ENCODE measurements around the gene EDDM3A.
"Not testable (repeated sequence)": the region's sequence is repeated elsewhere in the genome, so short reads cannot be mapped to it uniquely, and the experiment has no call there.

EDDM3A gene, protein sequence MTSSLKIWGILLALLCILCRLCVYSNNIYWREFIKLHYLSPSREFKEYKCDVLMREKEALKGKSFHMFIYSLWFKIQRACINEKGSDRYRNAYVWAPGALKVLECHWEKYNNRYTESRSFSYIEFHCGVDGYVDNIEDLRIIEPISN

DNA sequence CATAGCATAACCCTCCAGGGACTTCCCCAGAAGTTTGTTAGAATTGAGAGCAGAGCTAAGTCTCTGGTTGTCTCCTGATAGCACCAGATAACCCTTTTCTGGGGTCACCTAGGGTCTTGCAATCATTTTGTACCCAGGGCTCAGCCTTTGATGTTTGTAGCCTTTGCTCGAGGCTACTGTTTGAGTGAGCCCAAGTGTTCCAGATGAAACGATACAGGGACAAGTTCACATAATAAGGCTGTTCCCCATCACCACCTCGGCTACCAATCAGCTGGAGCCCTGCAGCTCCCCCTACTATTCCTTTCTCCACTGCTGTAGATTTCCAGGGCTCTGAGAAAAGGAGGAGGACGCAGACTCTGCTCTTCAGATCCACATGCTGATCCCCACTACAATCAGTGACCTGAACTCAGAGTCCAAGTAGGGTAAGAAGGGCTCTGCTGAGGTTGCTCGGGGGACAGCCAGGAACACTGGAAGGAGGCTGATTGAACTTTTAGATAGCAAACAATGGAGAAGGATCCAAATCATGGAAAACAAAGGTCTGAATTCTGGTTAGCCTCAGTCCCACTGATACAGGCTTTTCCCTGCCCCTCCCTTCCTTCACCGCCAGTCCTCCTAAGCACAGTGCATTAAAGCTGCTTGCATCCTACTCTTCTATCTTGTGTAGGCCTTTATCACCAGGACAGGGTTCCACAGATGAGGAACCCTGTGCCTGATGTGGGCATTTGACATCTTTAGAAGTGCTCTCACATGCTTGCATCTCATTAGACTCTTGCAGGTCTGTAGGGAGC lies at the start of gene EDDM3A:
EDDM3A (plus strand) TSS at position 317 of the 788 bp plus-strand sequence. CDS start 1,694 bp downstream, outside the sequence.
- Histone ChIP-seq H3K9ac (ENCODE audit: low read length) (no peak within 1 kb of the TSS), H3K4me1 (ENCODE audit: control insufficient read depth, insufficient read depth, low read length) (no peaks in the 10 kb centered on the region), H3K4me3 (ENCODE audit: low read length) (no peak within 1 kb of the TSS)

GRCh38 chr14:20696764-20697163 lies 48.9 kb upstream of the EDDM3A start:
- no peaks in the 10 kb centered on the region for H3K9me3 ChIP-seq (ENCODE audit: control insufficient read depth, low read length)
- peaks cover 10% of the 10 kb centered on the region for H3K4me1 ChIP-seq (ENCODE audit: control insufficient read depth, insufficient read depth, low read length)
- no peak overlapping the region for H3K9ac ChIP-seq (ENCODE audit: low read length)
- no peak overlapping the region for H3K4me3 ChIP-seq (ENCODE audit: low read length)
- H3K27me3 ChIP-seq (ENCODE audit: control insufficient read depth, insufficient read depth, low read length) = no peaks in the 10 kb centered on the region
- H3K36me3 ChIP-seq (ENCODE audit: control insufficient read depth, insufficient read depth, low read length) = peaks cover 4% of the 10 kb centered on the region

More for the DNA sequence above, at the start of gene EDDM3A:
- no peaks in the 10 kb centered on the region for H3K9me3 ChIP-seq (ENCODE audit: control insufficient read depth, low read length)
- no peaks in the 10 kb centered on the region for H3K36me3 ChIP-seq (ENCODE audit: control insufficient read depth, insufficient read depth, low read length)
- no peaks in the 10 kb centered on the region for H3K27me3 ChIP-seq (ENCODE audit: control insufficient read depth, insufficient read depth, low read length)

DNA sequence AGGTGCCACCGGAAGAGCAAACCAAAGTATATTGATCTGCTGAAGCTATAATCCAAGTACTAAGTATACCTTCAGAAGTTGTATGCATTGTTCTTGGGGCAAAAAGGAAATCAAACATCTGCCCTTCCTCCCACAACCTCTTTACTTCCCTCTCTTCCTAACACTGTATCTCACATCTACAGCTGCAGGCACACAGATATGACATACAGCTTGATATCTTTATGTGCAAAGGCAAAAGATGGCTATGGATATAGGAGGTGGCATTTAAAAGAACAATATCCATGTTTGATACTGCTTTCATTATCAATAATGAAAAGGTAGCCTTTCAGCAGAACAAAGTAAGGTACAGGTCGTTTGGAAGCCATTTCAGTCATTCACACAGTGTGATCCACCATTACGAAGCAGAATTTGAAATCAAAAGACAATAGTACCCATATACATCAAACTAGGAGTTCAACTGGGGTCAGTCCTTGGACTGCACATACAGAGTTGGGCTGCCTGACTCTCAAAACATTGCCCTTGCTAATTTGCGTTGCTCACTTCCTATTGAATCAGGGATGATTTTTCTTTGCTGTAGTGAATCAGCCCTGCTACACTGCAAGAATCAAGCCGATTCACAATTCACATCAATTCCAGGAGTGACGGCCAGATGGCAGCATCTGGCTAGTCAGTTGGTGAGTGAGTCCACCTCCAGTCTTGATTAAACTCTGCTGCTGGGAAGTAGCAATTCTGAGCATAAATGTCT lies 48.2 kb upstream of the EDDM3A start:
- Histone ChIP-seq H3K4me3 (ENCODE audit: low read length) (no peak overlapping the region), H3K9ac (ENCODE audit: low read length) (no peak overlapping the region), H3K9me3 (ENCODE audit: control insufficient read depth, low read length) (no peaks in the 10 kb centered on the region), H3K36me3 (ENCODE audit: control insufficient read depth, insufficient read depth, low read length) (peaks cover 1% of the 10 kb centered on the region), H3K4me1 (ENCODE audit: control insufficient read depth, insufficient read depth, low read length) (peaks cover 10% of the 10 kb centered on the region), H3K27me3 (ENCODE audit: control insufficient read depth, insufficient read depth, low read length) (no peaks in the 10 kb centered on the region)

DNA sequence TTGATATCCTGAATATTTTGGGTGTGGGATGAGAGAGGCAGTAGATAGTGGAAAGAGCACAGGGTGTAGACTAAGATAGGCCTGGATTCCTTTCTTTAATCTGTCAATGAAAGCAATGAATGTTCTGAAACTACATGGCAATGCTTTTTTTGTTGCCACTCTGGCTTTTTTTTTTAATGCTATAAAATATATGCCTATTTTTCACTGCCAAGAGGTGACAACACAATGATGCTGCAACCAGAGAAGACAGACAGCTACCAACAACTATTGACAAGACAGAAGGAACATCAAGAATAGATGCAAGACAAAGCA lies 47.7 kb upstream of the EDDM3A start:
- H3K27me3 ChIP-seq (ENCODE audit: control insufficient read depth, insufficient read depth, low read length) = no peaks in the 10 kb centered on the region
- H3K9ac ChIP-seq (ENCODE audit: low read length) = no peak overlapping the region
- H3K4me1 ChIP-seq (ENCODE audit: control insufficient read depth, insufficient read depth, low read length) = peaks cover 10% of the 10 kb centered on the region
- H3K36me3 ChIP-seq (ENCODE audit: control insufficient read depth, insufficient read depth, low read length) = no peaks in the 10 kb centered on the region
- no peaks in the 10 kb centered on the region for H3K9me3 ChIP-seq (ENCODE audit: control insufficient read depth, low read length)
- H3K4me3 ChIP-seq (ENCODE audit: low read length) = no peak overlapping the region

GRCh38 chr14:20698934-20699333 lies 46.8 kb upstream of the EDDM3A start:
- Histone ChIP-seq H3K4me3 (ENCODE audit: low read length) (no peak overlapping the region), H3K36me3 (ENCODE audit: control insufficient read depth, insufficient read depth, low read length) (no peaks in the 10 kb centered on the region), H3K9ac (ENCODE audit: low read length) (no peak overlapping the region), H3K27me3 (ENCODE audit: control insufficient read depth, insufficient read depth, low read length) (no peaks in the 10 kb centered on the region), H3K4me1 (ENCODE audit: control insufficient read depth, insufficient read depth, low read length) (peaks cover 10% of the 10 kb centered on the region), H3K9me3 (ENCODE audit: control insufficient read depth, low read length) (no peaks in the 10 kb centered on the region)

GRCh38 chr14:20699931-20700330 lies 45.8 kb upstream of the EDDM3A start:
- H3K36me3 ChIP-seq (ENCODE audit: control insufficient read depth, insufficient read depth, low read length) = no peaks in the 10 kb centered on the region
- H3K4me3 ChIP-seq (ENCODE audit: low read length) = no peak overlapping the region
- H3K9ac ChIP-seq (ENCODE audit: low read length) = no peak overlapping the region
- peaks cover 10% of the 10 kb centered on the region for H3K4me1 ChIP-seq (ENCODE audit: control insufficient read depth, insufficient read depth, low read length)
- H3K9me3 ChIP-seq (ENCODE audit: control insufficient read depth, low read length) = no peaks in the 10 kb centered on the region
- H3K27me3 ChIP-seq (ENCODE audit: control insufficient read depth, insufficient read depth, low read length) = no peaks in the 10 kb centered on the region

DNA sequence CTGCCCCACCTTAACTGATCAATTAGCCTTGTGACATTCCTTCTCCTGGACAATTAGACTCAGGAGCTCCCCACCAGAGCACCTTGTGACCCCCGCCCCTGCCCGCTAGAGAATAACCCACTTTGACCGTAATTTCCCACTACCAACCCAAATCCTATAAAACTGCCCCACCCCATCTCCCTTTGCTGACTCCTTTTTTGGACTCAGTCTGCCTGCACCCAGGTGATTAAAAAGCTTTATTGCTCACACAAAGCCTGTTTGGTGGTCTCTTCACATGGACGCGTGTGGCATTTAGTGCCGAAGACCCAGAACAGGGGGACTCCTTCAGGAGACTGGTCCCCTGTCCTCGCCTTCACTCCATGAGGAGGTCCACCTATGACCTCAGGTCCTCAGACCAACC lies 44.7 kb upstream of the EDDM3A start:
- H3K27me3 ChIP-seq (ENCODE audit: control insufficient read depth, insufficient read depth, low read length); H3K9ac ChIP-seq (ENCODE audit: low read length); H3K4me3 ChIP-seq (ENCODE audit: low read length); H3K9me3 ChIP-seq (ENCODE audit: control insufficient read depth, low read length); H3K36me3 ChIP-seq (ENCODE audit: control insufficient read depth, insufficient read depth, low read length): not testable (repeated sequence)
- peaks cover 10% of the 10 kb centered on the region for H3K4me1 ChIP-seq (ENCODE audit: control insufficient read depth, insufficient read depth, low read length)

GRCh38 chr14:20706657-20707355 lies 38.9 kb upstream of the EDDM3A start:
- no peaks in the 10 kb centered on the region for H3K9me3 ChIP-seq (ENCODE audit: control insufficient read depth, low read length)
- no peak overlapping the region for H3K9ac ChIP-seq (ENCODE audit: low read length)
- H3K4me3 ChIP-seq (ENCODE audit: low read length) = no peak overlapping the region
- H3K36me3 ChIP-seq (ENCODE audit: control insufficient read depth, insufficient read depth, low read length) = no peaks in the 10 kb centered on the region
- peaks cover 23% of the 10 kb centered on the region for H3K4me1 ChIP-seq (ENCODE audit: control insufficient read depth, insufficient read depth, low read length)
- no peaks in the 10 kb centered on the region for H3K27me3 ChIP-seq (ENCODE audit: control insufficient read depth, insufficient read depth, low read length)

DNA sequence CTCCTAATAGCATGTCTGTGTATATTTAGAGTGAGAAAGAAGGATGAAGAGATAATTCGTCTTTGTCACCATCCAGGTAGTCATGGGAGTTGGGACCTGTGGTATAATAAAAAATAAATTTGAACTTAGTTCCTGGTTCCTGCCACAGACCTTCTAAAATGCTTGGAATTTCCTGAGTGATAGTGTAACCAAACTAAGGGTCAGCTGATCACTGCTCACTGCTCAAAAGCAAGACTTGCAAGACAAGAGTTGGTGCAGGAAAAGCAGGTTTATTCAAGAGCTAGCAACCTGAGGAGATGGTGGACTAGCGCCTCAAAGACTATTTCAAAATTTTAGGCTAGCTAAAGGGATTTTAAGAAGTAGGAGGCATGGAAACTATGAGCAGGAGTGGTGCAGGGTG lies 38.1 kb upstream of the EDDM3A start:
- Histone ChIP-seq H3K36me3 (ENCODE audit: control insufficient read depth, insufficient read depth, low read length) (no peaks in the 10 kb centered on the region), H3K4me1 (ENCODE audit: control insufficient read depth, insufficient read depth, low read length) (peaks cover 31% of the 10 kb centered on the region), H3K4me3 (ENCODE audit: low read length) (no peak overlapping the region), H3K27me3 (ENCODE audit: control insufficient read depth, insufficient read depth, low read length) (no peaks in the 10 kb centered on the region), H3K9ac (ENCODE audit: low read length) (no peak overlapping the region), H3K9me3 (ENCODE audit: control insufficient read depth, low read length) (no peaks in the 10 kb centered on the region)

GRCh38 chr14:20711261-20711660 lies 34.4 kb upstream of the EDDM3A start:
- peak overlapping the region; percentile 14 for H3K9ac ChIP-seq (ENCODE audit: low read length)
- no peaks in the 10 kb centered on the region for H3K27me3 ChIP-seq (ENCODE audit: control insufficient read depth, insufficient read depth, low read length)
- H3K36me3 ChIP-seq (ENCODE audit: control insufficient read depth, insufficient read depth, low read length) = no peaks in the 10 kb centered on the region
- no peak overlapping the region for H3K4me3 ChIP-seq (ENCODE audit: low read length)
- H3K9me3 ChIP-seq (ENCODE audit: control insufficient read depth, low read length) = no peaks in the 10 kb centered on the region
- H3K4me1 ChIP-seq (ENCODE audit: control insufficient read depth, insufficient read depth, low read length) = peaks cover 59% of the 10 kb centered on the region

DNA sequence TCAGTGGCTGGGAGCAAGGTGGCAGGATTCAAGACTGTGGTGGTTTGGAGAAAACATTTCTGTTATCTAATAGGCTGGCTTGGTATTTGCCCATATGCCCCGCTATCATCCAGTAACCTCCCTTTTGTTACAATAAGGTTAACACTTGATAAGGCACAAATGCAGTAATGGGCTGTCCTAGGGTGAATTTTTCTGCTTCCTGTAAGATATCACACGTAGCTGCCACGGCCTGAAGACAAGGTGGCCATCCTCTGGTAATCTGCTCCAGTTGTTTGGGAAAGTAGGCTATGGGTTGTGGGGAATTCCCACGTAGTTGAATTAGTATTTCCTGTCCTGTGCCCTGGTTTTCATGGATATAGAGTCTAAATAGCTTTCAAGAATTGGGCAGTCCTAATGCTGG lies 34.0 kb upstream of the EDDM3A start:
- Histone ChIP-seq H3K9me3 (ENCODE audit: control insufficient read depth, low read length) (no peaks in the 10 kb centered on the region), H3K4me3 (ENCODE audit: low read length) (no peak overlapping the region), H3K4me1 (ENCODE audit: control insufficient read depth, insufficient read depth, low read length) (peaks cover 59% of the 10 kb centered on the region)

DNA sequence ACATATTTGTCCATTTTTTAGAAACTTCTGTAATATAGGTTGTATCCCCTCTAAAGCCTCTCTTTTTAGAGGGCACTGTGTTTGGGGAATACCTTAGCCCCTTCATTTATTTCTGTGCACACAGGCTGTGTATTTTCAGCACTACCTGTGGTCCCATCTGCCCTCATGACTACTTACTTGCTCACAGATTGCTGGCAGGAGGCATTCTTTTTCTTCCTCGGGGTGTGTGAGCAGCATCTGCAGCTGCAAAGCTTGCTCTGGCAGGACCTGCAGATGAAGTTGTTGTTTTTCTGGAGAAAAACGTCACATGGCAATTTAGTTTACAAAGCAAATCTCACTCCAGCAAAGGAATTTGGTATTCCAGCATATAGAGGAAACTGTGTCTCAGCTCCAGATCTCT lies 32.8 kb upstream of the EDDM3A start:
- no peaks in the 10 kb centered on the region for H3K36me3 ChIP-seq (ENCODE audit: control insufficient read depth, insufficient read depth, low read length)
- no peaks in the 10 kb centered on the region for H3K27me3 ChIP-seq (ENCODE audit: control insufficient read depth, insufficient read depth, low read length)
- peaks cover 51% of the 10 kb centered on the region for H3K4me1 ChIP-seq (ENCODE audit: control insufficient read depth, insufficient read depth, low read length)
- H3K9ac ChIP-seq (ENCODE audit: low read length) = no peak overlapping the region
- H3K9me3 ChIP-seq (ENCODE audit: control insufficient read depth, low read length) = no peaks in the 10 kb centered on the region
- no peak overlapping the region for H3K4me3 ChIP-seq (ENCODE audit: low read length)

More for the DNA sequence above, 34.0 kb upstream of the EDDM3A start:
- Histone ChIP-seq H3K27me3 (ENCODE audit: control insufficient read depth, insufficient read depth, low read length) (no peaks in the 10 kb centered on the region), H3K9ac (ENCODE audit: low read length) (peak overlapping the region; percentile 14), H3K36me3 (ENCODE audit: control insufficient read depth, insufficient read depth, low read length) (no peaks in the 10 kb centered on the region)

Data from mucosa of stomach (tissue), 1 donor.